Measurements from ENCODE around the gene SYNDIG1.
A peak's percentile ranks its signal among the peaks of the same experiment; 100 is the strongest.

The SYNDIG1 gene

GRCh38 chr20:24448170-24448569, 21.3 kb upstream of the SYNDIG1 start:
- no peak for DNase-seq (ENCODE audit: low spot score)

GRCh38 chr20:24449026-24449720, 20.3 kb upstream of the SYNDIG1 start:
- no peak for DNase-seq (ENCODE audit: low spot score)

GRCh38 chr20:24450177-24450576, 19.3 kb upstream of the SYNDIG1 start:
- DNase-seq (ENCODE audit: low spot score), result no peak

GRCh38 chr20:24450624-24451376, 18.6 kb upstream of the SYNDIG1 start:
- DNase-seq (ENCODE audit: low spot score), result no peak

GRCh38 chr20:24451428-24451827, 18.0 kb upstream of the SYNDIG1 start:
- no peak for DNase-seq (ENCODE audit: low spot score)

- DNase-seq (ENCODE audit: low spot score), result no peak
Observed at GRCh38 chr20:24452016-24452415, 17.4 kb upstream of the SYNDIG1 start.

- no peak for DNase-seq (ENCODE audit: low spot score)
Observed at GRCh38 chr20:24452498-24453127, 16.8 kb upstream of the SYNDIG1 start.

- no peak for DNase-seq (ENCODE audit: low spot score)
Observed at GRCh38 chr20:24453869-24454268, 15.6 kb upstream of the SYNDIG1 start.

GRCh38 chr20:24455081-24455480, 14.3 kb upstream of the SYNDIG1 start:
- no peak for DNase-seq (ENCODE audit: low spot score)

GRCh38 chr20:24456398-24456781, 13.0 kb upstream of the SYNDIG1 start:
- DNase-seq (ENCODE audit: low spot score), result no peak

GRCh38 chr20:24458436-24458835, 11.0 kb upstream of the SYNDIG1 start:
- no peak for DNase-seq (ENCODE audit: low spot score)

GRCh38 chr20:24459733-24460132, 9.7 kb upstream of the SYNDIG1 start:
- DNase-seq (ENCODE audit: low spot score), result no peak

GRCh38 chr20:24460712-24461111, 8.7 kb upstream of the SYNDIG1 start:
- DNase-seq (ENCODE audit: low spot score), result no peak

GRCh38 chr20:24461848-24462247, 7.6 kb upstream of the SYNDIG1 start:
- no peak for DNase-seq (ENCODE audit: low spot score)

GRCh38 chr20:24462460-24463010, 6.9 kb upstream of the SYNDIG1 start:
- DNase-seq (ENCODE audit: low spot score), result peak; percentile 96

- no peak for DNase-seq (ENCODE audit: low spot score)
Observed at GRCh38 chr20:24465159-24465558, 4.3 kb upstream of the SYNDIG1 start.

- DNase-seq (ENCODE audit: low spot score), result peak; percentile 85
Observed at GRCh38 chr20:24465730-24466129, 3.7 kb upstream of the SYNDIG1 start.

GRCh38 chr20:24468401-24469115, 871 bp upstream of the SYNDIG1 start:
- no peak for DNase-seq (ENCODE audit: low spot score)

- DNase-seq (ENCODE audit: low spot score), result no peak
Observed at GRCh38 chr20:24469894-24470745, 691 bp downstream of the SYNDIG1 start.

- peak; percentile 65 for DNase-seq (ENCODE audit: low spot score)
Observed at GRCh38 chr20:24470746-24471582, 1.5 kb downstream of the SYNDIG1 start.

Data from pons (tissue), 1 donor.